CD4-positive, alpha-beta T cell (primary cell): ENCODE data around the gene SPATA9. TPM values are rescaled to one million over a fixed set of nuclear protein-coding genes. Genes with fewer than 3 reads are reported as not detected.
"Not testable (repeated sequence)": the region's sequence is repeated elsewhere in the genome, so short reads cannot be mapped to it uniquely, and the experiment has no call there.

ENCODE experiments used
- ATAC-seq: fragments of 200-7000 bp; cut with Tn5 transposase; one replicate; pipeline ENCODE4 v1.10.0; 2022; ENCODE audit warnings: mild to moderate bottlenecking; ENCODE audit not compliant: poor library complexity
- CTCF ChIA-PET: fragments of 350-600 bp; sonication (Branson Sonifier 250); formaldehyde crosslinking; loops from one replicate; lab custom pipeline; 2021; ENCODE audit warnings: antibody characterized with exemption, inconsistent platforms; lab: Charles Lee
- POLR2A ChIA-PET: fragments of 350-600 bp; sonication (Branson Sonifier 250); formaldehyde crosslinking; loops from one replicate; lab custom pipeline; 2021; ENCODE audit warnings: antibody characterized with exemption, inconsistent platforms; lab: Charles Lee
- DNase-seq, 14 experiments: peaks; one replicate each; pipeline ENCODE4 v3.0.0-alpha.2; 2013 to 2020; ENCODE audit warnings: mixed read lengths in 2 of 14
- H3K27ac ChIP-seq, 2 donors: one replicate each; pipeline versions ENCODE4 v1.5.1 to v1.7.0; 2013; ENCODE audit warnings: low read length in 2 of 2, low read depth in 1 of 2, mild to moderate bottlenecking in 1 of 2
- H3K27me3 ChIP-seq, 2 experiments: 1 replicate in 1 of 2; 2 replicates in 1 of 2; pipeline versions ENCODE4 v1.6.1 to v1.7.0; 2013; ENCODE audit warnings: low read length in 2 of 2, control low read depth in 1 of 2, mild to moderate bottlenecking in 1 of 2, moderate library complexity in 1 of 2; ENCODE audit not compliant: insufficient read depth in 2 of 2, control insufficient read depth in 1 of 2
- H3K36me3 ChIP-seq: one replicate; pipeline ENCODE4 v1.6.1; 2013; ENCODE audit warnings: low read length, control low read depth; ENCODE audit not compliant: insufficient read depth
- H3K4me1 ChIP-seq: one replicate; pipeline ENCODE4 v1.6.1; 2013; ENCODE audit warnings: low read length, control low read depth; ENCODE audit not compliant: insufficient read depth
- H3K4me3 ChIP-seq: one replicate; pipeline ENCODE4 v1.5.1; 2013; ENCODE audit warnings: mild to moderate bottlenecking, low read length, moderate library complexity
- H3K9me3 ChIP-seq, 2 experiments: 1 replicate in 1 of 2; 2 replicates in 1 of 2; pipeline versions ENCODE4 v1.6.1 to v1.7.0; 2013; ENCODE audit warnings: low read length in 2 of 2, mild to moderate bottlenecking in 2 of 2, control low read depth in 1 of 2, moderate library complexity in 1 of 2; ENCODE audit not compliant: control insufficient read depth in 1 of 2, insufficient read depth in 1 of 2
- H3K27ac Mint-ChIP-seq: one replicate; pipeline ENCODE4 v1.8.0; 2020; ENCODE audit warnings: mixed read lengths
- H3K27me3 Mint-ChIP-seq: one replicate; pipeline ENCODE4 v1.8.0; 2021; ENCODE audit warnings: mixed read lengths
- H3K36me3 Mint-ChIP-seq: one replicate; pipeline ENCODE4 v1.8.0; 2021; ENCODE audit warnings: low read depth, mixed read lengths
- H3K4me1 Mint-ChIP-seq: one replicate; pipeline ENCODE4 v1.8.0; 2021; ENCODE audit warnings: low read depth, mixed read lengths
- H3K4me3 Mint-ChIP-seq: one replicate; pipeline ENCODE4 v1.8.0; 2020; ENCODE audit warnings: mild to moderate bottlenecking, mixed read lengths
- H3K9me3 Mint-ChIP-seq: one replicate; pipeline ENCODE4 v1.8.0; 2020; ENCODE audit warnings: mixed read lengths
- CTCF ChIP-seq: fragments of 200-600 bp; IDR thresholded peaks from one replicate; pipeline ENCODE4 v1.8.0; 2022; ENCODE audit warnings: antibody characterized with exemption, mild to moderate bottlenecking
- intact Hi-C, 2 experiments: fragments of 100-400 bp; cut with DNase I in 1 of 2; cut with micrococcal nuclease in 1 of 2; formaldehyde crosslinking; loops; one replicate each; pipeline versions ENCODE4 v1.15.1 to v1.9.0; 2023 to 2025; cut with DNase I, micrococcal nuclease
- total RNA-seq, 174 experiments: library from RNA in 2 of 174; stranded (reverse) in 2 of 174; gene quantifications; one replicate each; pipeline ENCODE4 v1.2.3 and lab custom pipeline; 2021 to 2026

The SPATA9 gene
- total RNA-seq, 2 experiments from 2014 or later, result not detected

GRCh38 chr5:95712347-95712958 lies 29.7 kb upstream of the SPATA9 start:
- no peaks in the 10 kb centered on the region for H3K9me3 ChIP-seq
- ATAC-seq (no peak), DNase-seq (no peak)
- intact Hi-C loops, result no loop called here
- H3K4me3 ChIP-seq, result no peak overlapping the region
- Mint-ChIP-seq H3K4me3 (no peak overlapping the region), H3K9me3 (no peaks in the 10 kb centered on the region), H3K4me1 (peaks cover 11% of the 10 kb centered on the region), H3K27ac (no peak overlapping the region), H3K27me3 (no peaks in the 10 kb centered on the region), H3K36me3 (no peaks in the 10 kb centered on the region)
- no peak overlapping the region for H3K27ac ChIP-seq
- ChIA-PET CTCF (no interaction called here), POLR2A (no interaction called here)
- no peaks in the 10 kb centered on the region for H3K36me3 ChIP-seq
- TF ChIP-seq CTCF, result no peak
- H3K27me3 ChIP-seq, result no peaks in the 10 kb centered on the region
- H3K4me1 ChIP-seq, result peaks cover 8% of the 10 kb centered on the region

DNA sequence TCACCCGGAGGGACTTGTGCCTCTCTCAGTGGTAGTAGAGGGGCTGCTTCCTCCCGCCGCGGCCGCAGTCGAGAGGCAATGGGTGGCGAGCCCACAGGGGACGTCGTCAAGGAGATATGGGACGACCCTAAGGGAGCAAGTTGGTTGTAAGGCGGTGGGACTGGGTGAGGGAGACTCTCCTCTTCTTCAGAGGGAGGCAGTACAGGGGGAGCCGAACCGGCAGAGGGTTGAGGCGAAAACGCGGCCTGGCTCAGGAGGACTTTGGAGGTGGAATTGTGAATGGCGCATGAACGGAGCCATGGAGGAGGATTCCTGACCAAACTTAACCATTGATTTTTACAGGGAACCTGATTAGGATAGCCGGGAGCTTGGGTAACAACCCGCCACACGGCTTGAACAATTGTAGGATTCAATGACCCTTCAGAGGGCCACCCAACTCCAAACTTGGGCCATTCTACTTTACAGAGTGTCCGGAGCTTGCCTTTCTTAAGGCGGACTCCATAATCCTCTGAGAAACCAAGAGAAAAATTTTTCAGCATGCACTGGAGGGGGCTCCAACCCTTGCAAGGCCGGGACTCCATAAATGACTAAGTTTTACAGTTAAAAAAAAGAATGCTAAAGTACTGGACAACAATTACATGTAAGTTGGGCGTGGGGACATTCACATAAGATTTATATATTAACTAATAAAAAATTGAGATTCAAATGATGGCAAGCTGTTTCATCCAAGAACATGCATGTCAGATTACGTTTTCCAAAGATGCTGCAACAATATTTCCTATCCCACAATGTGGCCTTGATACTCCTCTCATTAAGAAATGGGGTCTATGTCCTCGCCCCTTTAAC lies 28.9 kb upstream of the SPATA9 start:
- no peaks in the 10 kb centered on the region for H3K36me3 Mint-ChIP-seq
- H3K4me1 Mint-ChIP-seq, result peaks cover 11% of the 10 kb centered on the region
- H3K9me3 Mint-ChIP-seq, result no peaks in the 10 kb centered on the region
- ATAC-seq (no peak), DNase-seq (no peak)
- no peaks in the 10 kb centered on the region for H3K27me3 ChIP-seq
- H3K4me1 ChIP-seq, result peaks cover 4% of the 10 kb centered on the region
- TF ChIP-seq CTCF, result no peak
- intact Hi-C loops, result no loop called here
- no peak overlapping the region for H3K4me3 Mint-ChIP-seq
- H3K27me3 Mint-ChIP-seq, result no peaks in the 10 kb centered on the region
- POLR2A ChIA-PET, result no interaction called here
- H3K36me3 ChIP-seq, result no peaks in the 10 kb centered on the region
- H3K9me3 ChIP-seq, result no peaks in the 10 kb centered on the region
- H3K27ac Mint-ChIP-seq, result no peak overlapping the region
- H3K4me3 ChIP-seq, result no peak overlapping the region
- no peak overlapping the region for H3K27ac ChIP-seq
- CTCF ChIA-PET, result no interaction called here

DNA sequence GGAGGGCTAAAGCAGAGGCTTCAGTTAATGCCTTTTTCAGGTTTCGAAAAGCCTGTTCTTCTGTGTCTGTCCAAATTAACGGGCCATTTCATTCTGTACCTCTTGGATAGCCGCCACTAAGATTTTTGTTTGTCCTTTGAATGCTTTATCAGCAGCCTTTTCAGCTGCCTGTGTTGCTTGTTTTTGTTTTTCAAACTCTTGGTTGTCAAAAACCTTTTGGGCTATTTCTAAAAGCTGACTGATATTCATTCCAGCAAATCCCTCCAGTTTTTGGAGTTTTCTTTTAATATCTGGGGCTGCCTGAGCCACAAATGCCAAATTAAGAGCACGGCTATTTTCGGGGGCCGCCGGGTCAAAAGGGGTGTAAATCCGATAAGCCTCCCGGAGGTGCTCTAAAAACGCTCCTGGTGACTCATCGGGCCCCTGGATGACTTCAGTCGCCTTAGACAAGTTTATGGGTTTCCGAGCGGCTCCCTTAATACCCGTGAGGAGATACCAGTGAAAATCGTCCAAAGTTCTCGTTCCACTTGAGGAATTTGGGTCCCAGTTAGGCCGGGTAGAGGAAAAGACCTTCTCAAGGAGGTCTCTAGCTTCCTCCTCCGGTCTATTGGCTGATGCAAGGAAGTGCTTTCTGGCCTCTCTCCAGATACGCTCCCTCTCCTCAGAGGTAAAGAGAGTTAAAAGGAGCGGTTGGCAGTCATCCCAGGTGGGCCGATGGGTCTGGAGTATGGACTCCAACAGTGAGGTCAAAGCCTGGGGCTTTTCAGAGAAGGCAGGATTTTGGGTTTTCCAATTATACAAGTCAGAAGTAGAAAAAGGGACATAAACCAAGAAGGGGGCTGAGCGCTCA lies 28.1 kb upstream of the SPATA9 start:
- H3K36me3 ChIP-seq, H3K27ac Mint-ChIP-seq, H3K9me3 Mint-ChIP-seq, intact Hi-C loops, H3K27me3 ChIP-seq, CTCF ChIA-PET, H3K4me3 ChIP-seq, H3K36me3 Mint-ChIP-seq, H3K4me1 Mint-ChIP-seq, H3K27ac ChIP-seq, ATAC-seq, POLR2A ChIA-PET, H3K9me3 ChIP-seq, DNase-seq, H3K4me3 Mint-ChIP-seq, H3K27me3 Mint-ChIP-seq, H3K4me1 ChIP-seq: not testable (repeated sequence)
